HG03064 (cell line): ENCODE results near the gene MISP.

ENCODE experiments used
- ATAC-seq: cut with Tn5 transposase; IDR thresholded peaks from one replicate; pipeline ENCODE4 v1.9.1; 2021; ENCODE audit warnings: low read depth; ENCODE audit not compliant: unreplicated experiment

The MISP gene

DNA sequence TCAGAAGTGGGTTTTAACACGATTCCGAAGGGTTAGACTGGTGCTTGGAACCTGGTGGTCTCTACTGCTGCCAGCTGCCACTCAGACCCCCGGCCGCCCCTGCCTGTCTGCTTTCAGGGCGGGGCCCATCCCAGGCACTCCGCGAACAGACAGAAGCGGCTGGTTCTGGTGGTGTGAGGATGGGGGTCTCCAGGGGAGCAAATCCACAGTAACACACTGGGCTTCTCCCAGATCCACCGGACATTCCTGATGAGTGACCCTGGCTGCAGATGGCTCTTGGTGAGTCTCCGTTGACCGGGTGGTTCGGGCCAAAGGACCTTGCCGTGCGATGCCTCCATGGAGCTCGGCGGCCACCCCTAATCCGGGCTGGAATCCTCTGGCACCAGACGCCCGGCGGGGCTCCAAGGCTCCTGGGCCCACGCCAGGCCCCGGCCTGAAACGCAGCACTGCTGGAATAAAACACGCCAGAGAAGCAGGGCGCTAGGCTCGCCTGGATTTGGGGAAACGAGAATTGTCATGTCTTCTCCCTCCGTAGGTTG, 44.2 kb downstream of the MISP start:
- ATAC-seq, result no peak

GRCh38 chr19:795691-796581, 45.0 kb downstream of the MISP start:
- ATAC-seq, result no peak

DNA sequence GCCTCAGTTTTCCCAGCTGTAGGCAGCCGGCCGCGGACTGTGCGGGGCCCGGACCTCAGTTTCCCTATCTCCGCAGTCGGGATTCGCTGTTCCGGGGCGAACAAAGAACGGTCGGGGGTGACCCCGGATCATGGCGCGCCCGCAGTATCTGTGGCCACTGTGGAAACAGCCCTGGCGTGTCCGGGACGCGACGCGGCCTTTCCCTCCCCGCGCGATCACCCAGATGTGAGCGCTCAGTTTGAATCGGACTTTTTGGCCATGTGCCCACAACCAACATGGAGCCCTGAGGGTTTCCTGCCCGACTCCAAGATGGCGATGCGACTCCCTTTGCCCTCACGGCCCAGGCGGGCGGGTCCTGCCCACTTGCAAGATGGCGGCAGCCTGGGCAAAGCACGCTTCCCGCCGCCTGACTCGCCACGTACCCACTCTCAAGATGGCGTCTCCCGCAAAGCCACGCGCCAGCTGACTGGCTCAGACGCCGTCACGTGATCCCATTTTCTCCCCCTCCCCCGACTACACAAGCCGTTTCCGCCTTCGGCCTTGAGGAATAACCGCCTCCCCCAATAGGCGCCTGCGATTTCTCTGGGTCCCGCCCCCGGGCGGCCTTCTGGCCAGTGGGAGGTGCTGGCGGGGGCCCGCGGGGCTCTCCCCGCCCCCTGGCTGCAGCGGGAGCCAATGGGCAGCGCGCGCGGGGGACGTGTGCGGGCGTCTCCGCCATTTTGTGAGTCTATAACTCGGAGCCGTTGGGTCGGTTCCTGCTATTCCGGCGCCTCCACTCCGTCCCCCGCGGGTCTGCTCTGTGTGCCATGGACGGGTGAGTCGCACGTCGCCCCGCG, 46.0 kb downstream of the MISP start, which contains the start of gene PTBP1:
TSS of gene PTBP1 (plus strand) at position 761 of the 836 bp plus-strand sequence. CDS start at position 807, 46 bp downstream.
- peak; percentile 60 for ATAC-seq

DNA sequence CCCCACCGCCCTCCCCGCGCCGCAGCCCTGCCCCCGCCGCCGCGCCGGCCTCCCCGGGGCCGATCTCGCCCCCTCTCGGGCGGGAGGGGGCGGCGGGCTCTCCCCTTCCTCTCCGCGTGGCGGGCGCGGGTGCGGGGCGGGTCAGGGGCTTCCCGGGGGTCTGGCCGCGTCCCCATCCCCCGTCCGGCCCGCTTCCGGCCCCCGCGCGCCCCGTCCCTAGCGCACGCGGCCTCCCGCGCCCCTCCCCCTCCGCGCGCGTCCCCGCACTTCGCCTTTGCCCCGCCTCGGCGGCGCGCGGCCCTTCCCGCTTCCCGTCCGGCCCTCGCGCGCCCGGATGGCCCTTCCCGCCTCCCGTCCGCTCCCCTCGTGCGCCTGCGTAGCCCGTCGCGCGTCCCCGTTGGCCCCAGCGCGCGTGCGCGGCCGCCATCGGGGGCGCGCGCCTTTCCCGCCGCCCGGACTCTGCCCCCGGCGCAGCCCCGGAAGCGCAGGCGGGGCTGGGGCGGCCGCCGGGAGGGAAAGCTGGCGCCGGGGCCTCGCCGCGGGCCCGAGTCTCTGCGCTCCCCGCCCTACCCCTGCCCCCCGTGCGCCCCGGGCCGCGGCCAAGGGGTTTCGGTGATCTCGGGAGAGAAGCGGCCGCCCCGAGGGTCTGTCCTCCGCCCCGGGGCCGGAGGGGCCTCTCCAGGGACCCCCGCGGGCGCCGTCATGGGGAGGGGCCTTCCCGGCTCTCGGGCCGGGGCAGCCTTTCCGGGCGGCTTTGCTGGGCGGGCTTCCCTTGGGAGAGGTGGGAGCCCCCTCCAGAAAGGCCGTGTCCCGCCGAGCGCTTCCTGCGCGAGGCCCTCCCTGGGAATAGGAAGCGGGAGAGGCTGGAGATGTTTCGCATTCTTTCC, 46.9 kb downstream of the MISP start:
- ATAC-seq, result peak; percentile 46

DNA sequence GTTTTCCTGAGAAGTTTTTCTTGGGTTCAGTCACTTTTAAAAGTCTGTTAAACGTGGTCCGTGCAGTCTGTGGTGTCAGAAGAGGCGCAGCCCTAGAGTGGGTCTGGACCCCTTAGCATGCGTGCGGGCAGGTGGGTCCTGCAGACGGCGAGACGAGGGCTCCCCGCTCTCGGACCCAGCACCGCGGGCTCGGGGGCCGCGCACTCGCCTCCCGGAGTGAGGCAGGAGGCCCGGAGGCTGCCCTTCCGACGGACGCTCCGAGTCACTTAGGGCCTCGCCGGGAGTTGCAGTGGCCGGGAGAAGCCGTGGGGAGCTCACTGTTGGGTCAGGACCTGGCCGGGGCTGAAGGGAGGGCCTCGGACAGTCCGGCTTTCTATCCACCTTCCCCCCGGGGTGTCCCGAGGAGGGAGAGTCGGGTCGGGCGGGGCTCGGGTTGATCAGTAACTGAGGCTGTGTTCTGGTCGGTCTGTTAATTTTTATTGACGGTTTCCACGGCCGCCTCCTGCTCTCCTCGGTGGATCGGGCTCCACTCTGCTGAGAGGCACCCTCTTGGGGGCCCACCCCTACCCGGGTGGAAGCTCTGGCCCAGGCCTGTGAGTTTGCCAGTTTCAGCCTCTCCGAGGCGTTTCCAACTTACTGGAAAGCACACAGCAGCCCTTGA, 47.6 kb downstream of the MISP start:
- ATAC-seq, result no peak

DNA sequence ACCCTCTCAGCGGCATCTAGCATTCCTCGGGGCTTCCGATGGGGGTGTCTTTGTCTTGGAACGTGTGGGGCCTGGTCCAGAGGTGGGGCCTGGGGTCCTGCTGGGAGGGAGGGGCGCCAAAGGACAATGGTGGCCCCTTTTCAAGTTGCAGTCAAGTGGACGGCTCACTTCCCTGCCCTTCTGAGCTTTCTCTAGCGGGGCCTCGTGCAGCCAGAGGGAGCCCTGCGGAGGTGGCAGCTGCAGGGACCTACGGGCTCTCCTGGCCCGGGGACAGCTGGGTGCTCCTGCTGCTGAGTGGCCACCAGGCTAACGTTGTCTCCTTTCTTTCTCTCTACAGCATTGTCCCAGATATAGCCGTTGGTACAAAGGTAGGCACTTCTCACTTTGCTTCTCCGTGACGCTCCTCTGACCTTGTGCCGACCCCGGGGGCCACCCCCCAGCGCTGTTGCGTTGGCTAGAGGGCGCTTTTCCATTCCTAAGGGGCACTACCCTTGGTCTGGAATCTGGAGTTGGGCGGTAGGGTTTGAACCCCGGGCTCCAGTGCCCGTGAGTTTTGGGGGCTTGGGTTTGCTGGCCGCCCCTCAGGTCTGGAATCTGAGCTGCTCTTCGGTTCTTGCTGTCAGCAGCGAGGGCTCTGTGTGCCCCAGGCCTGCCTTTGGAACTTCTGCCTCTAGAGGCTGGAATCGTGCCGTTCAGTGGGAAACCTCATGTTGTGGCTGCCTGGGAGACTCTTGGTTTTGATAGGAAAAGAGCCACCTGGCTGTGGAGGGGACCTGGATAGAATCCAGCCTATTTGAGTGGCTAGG, 48.4 kb downstream of the MISP start:
- ATAC-seq, result no peak

- no peak for ATAC-seq
These were observed 49.6 kb downstream of the MISP start for GRCh38 chr19:800360-801029.

GRCh38 chr19:801030-801860, 50.3 kb downstream of the MISP start:
- ATAC-seq, result no peak

GRCh38 chr19:801861-802497, 51.1 kb downstream of the MISP start:
- no peak for ATAC-seq

DNA sequence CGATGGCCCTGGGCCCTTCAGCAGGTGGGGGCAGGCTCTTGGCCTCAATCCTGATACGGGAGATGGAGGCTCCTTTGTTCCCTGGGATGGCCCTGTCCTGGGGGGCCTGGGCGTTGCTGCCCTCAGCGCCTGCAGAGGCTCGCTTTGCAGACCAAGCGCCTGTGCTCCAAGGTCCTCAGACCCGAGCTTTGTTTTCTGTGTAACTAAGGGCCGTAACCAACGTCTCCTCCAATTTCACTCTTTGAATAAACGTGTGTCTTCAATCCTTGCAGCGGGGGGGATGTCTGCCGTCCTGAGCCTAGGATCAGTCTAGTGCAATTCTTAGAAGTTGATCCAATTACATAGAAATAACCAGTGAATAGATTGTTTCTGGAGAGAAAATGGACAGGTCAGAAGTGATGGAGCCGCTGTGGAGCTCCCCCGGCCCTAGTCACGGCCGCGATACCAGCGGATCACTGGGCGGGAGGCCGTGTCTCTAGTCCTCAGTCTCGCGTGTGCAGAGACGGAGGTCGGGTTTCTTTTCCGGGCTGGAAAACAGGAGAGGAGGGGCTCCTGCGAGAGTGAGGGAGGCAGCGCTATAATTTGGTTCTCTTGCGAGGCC, 51.7 kb downstream of the MISP start:
- ATAC-seq, result no peak

DNA sequence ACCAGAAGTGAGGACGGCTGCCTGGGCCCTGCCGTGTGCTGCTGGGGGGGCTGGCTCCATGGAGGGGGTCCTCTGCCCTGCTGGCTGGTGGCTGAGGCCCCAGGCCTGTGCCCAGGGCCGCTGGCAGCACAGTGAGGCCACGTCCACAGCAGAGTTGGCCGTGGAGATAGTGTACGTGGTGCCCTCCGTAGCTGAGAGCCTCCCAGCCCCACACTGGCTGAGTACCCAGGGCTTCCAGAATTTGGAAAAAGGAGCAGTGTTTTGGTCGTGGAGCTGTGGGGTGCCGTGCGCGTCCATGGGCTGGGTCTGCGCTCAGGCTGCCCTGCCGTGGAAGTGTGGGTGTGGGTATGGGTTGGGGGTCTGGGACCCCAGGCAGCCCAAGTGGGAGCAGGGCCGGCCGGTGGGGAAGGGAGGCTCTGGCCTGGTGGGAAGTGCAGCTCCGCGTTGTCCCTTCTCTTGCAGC, 52.2 kb downstream of the MISP start:
- no peak for ATAC-seq

GRCh38 chr19:803686-804418, 52.9 kb downstream of the MISP start:
- ATAC-seq, result no peak

GRCh38 chr19:804419-805165, 53.7 kb downstream of the MISP start:
- no peak for ATAC-seq

DNA sequence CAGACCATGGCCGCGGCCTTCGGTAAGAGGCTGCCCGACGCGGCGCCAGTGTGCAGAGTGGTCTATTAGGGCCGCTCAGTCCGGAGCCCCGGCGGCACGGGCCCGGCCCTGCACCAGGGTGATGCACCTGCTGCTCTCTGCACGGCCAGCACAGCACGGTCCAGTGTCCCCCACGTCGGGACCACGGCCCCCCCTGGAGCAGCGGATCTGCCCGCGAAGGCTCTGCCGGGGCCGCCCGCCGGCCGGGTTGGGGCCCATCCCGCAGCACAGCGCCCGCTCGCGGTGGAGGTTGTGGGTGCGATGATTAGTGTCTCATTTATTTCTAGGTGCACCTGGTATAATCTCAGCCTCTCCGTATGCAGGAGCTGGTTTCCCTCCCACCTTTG, 54.2 kb downstream of the MISP start:
- ATAC-seq, result no peak
